HFFc6 (cell line): ENCODE data around the gene NAALADL1. TPM values are rescaled to one million over a fixed set of nuclear protein-coding genes. Genes with fewer than 3 reads are reported as not detected.

Experiments used
- DNase-seq: peaks from one replicate; pipeline ENCODE4 v3.0.0-alpha.2; 2018
- H3K27ac Mint-ChIP-seq: 2 replicates; pipeline ENCODE4 v1.8.0; 2020; ENCODE audit warnings: mild to moderate bottlenecking, mixed read lengths
- H3K27me3 Mint-ChIP-seq: 2 replicates; pipeline ENCODE4 v1.8.0; 2021; ENCODE audit warnings: mild to moderate bottlenecking, moderate library complexity, mixed read lengths; ENCODE audit not compliant: insufficient read depth
- H3K36me3 Mint-ChIP-seq: 2 replicates; pipeline ENCODE4 v1.8.0; 2021; ENCODE audit warnings: low read depth, mixed read lengths
- H3K4me1 Mint-ChIP-seq: 2 replicates; pipeline ENCODE4 v1.8.0; 2020; ENCODE audit warnings: low read depth, mixed read lengths
- H3K4me3 Mint-ChIP-seq: 2 replicates; pipeline ENCODE4 v1.8.0; 2020; ENCODE audit warnings: mild to moderate bottlenecking, moderate library complexity, mixed read lengths
- H3K9me3 Mint-ChIP-seq: 2 replicates; pipeline ENCODE4 v1.8.0; 2020; ENCODE audit warnings: mild to moderate bottlenecking, mixed read lengths
- CTCF ChIP-seq: fragments of 200-600 bp; sonication (generic); IDR thresholded peaks from 2 replicates; pipeline ENCODE4 v1.5.0; 2021; ENCODE audit warnings: antibody characterized with exemption, mild to moderate bottlenecking
- total RNA-seq, 6 experiments: library from RNA; stranded (reverse); fragmentation: NEBNext Ultra II Directional; extraction: Animal tissue kit (Norgen Biotek cat#: 25700); gene quantifications; 2 replicates in 1 of 6; 3 replicates in 5 of 6; pipeline ENCODE4 v1.2.3, GENCODE V29; 2021

The NAALADL1 gene
- total RNA-seq, 6 experiments from 2014 or later, result not detected

GRCh38 chr11:65085446-65085845 lies 27.1 kb upstream of the NAALADL1 start:
- H3K27ac Mint-ChIP-seq, result peak overlapping the region; percentile 19

DNA sequence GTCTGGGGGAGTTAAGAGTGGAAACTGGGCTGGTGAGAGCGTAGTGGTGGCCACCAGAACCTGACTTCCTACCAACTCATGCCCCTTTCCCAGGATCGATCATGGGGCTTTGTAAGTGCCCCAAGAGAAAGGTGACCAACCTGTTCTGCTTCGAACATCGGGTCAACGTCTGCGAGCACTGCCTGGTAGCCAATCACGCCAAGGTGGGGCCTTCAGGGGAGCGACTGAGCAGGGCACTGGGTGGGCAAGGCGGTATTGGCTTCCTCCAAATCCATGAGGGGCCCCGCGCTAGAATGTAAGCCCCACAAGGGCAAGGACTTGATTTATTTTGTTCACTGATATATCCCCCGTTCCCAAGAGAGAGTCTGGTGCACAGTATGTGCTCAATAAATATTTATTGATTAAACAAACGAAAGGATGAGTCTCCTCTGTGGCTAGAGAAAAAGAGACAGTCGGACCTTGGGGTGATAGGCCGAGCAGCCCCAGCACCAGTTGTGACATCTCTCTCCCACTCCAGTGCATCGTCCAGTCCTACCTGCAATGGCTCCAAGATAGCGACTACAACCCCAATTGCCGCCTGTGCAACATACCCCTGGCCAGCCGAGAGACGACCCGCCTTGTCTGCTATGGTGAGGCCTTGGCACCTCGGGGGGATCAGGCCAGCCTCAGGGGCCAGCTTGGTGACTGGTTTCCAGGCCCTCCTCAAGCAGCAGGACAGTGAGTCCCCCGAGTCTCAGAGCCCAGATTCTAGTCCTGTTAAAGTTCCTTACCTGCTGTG lies 26.4 kb upstream of the NAALADL1 start:
- no peaks in the 10 kb centered on the region; the same call in 1 of the 2 replicates for H3K27me3 Mint-ChIP-seq
- H3K4me1 Mint-ChIP-seq, result peaks cover 41% of the 10 kb centered on the region
- no peak for TF ChIP-seq CTCF
- peaks cover 37% of the 10 kb centered on the region for H3K36me3 Mint-ChIP-seq
- no peak for DNase-seq
- peak overlapping the region; percentile 98 for H3K4me3 Mint-ChIP-seq
- no peaks in the 10 kb centered on the region for H3K9me3 Mint-ChIP-seq
- H3K27ac Mint-ChIP-seq, result peak overlapping the region; percentile 97

More at GRCh38 chr11:65085446-65085845, 27.1 kb upstream of the NAALADL1 start:
- TF ChIP-seq CTCF, result no peak
- Mint-ChIP-seq H3K4me3 (peak overlapping the region; percentile 98), H3K9me3 (no peaks in the 10 kb centered on the region), H3K4me1 (peaks cover 39% of the 10 kb centered on the region), H3K36me3 (peaks cover 35% of the 10 kb centered on the region), H3K27me3 (peaks cover 1% of the 10 kb centered on the region; the same call in 1 of the 2 replicates)
- DNase-seq, result no peak

GRCh38 chr11:65083834-65084597 lies 25.7 kb upstream of the NAALADL1 start, which contains the start of the genes CDCA5 and ZFPL1:
TSS of gene CDCA5 (minus strand) at chr11:65084040. CDS start at chr11:65083978, 62 bp downstream.
TSS of gene ZFPL1 (plus strand) at chr11:65084222. CDS start at chr11:65084699, 477 bp downstream.
- peak within 1 kb of the TSS; percentile 98 for H3K4me3 Mint-ChIP-seq
- no peaks in the 10 kb centered on the region for H3K9me3 Mint-ChIP-seq
- H3K27me3 Mint-ChIP-seq, result no peaks in the 10 kb centered on the region; the same call in 1 of the 2 replicates
- TF ChIP-seq CTCF, result no peak
- DNase-seq, result peak; percentile 93
- H3K4me1 Mint-ChIP-seq, result peaks cover 41% of the 10 kb centered on the region
- peak within 1 kb of the TSS; percentile 97 for H3K27ac Mint-ChIP-seq
- H3K36me3 Mint-ChIP-seq, result peaks cover 31% of the 10 kb centered on the region

DNA sequence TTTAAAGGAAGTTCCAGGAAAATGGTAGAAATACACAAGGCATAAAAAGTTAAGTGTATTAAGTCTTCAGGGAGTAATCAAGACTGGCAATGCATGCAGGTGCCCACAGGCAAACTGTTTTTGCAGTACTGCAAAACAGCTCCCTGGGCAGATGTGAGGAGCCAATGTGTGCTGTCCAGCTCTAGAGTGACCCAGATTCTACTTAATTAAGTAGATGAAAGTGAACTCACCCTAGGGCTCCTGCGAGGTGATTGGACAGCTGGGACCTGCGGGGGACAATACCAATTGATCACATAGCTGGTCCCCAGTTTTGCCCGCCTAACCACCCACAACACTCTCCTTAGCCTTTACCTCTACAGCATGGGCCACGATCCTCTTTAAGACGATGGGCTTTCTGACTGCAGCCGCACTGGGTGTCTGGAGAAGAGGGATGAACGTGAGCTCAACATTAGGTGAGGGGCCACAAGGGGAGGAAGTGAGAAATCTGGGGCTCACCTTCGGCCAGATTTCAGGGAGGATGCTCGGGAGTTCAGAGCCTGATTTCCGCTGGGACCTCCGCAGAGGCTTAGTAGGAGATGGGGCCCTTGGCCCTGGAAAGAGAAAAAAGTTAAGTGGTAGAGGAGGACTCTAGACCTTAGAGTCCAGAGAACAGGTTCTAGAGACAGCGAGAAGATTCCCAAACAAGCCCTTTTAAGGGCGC lies 24.9 kb upstream of the NAALADL1 start:
- TF ChIP-seq CTCF, result no peak
- peak; percentile 13 for DNase-seq
- Mint-ChIP-seq H3K27ac (peak overlapping the region; percentile 97), H3K4me1 (peaks cover 49% of the 10 kb centered on the region), H3K36me3 (peaks cover 23% of the 10 kb centered on the region), H3K9me3 (no peaks in the 10 kb centered on the region), H3K27me3 (no peaks in the 10 kb centered on the region; the same call in 1 of the 2 replicates), H3K4me3 (peak overlapping the region; percentile 98)

- TF ChIP-seq CTCF, result no peak
- Mint-ChIP-seq H3K4me1 (peaks cover 42% of the 10 kb centered on the region), H3K36me3 (peaks cover 24% of the 10 kb centered on the region), H3K27me3 (no peaks in the 10 kb centered on the region; the same call in 1 of the 2 replicates), H3K9me3 (no peaks in the 10 kb centered on the region), H3K27ac (no peak overlapping the region; the same call in 1 of the 2 replicates), H3K4me3 (no peak overlapping the region)
- DNase-seq, result no peak
These were observed 20.5 kb upstream of the NAALADL1 start for GRCh38 chr11:65078786-65079342.
